GM10266 (cell line): Measurements from ENCODE around the gene LRIG3.
"Not testable (repeated sequence)": the region's sequence is repeated elsewhere in the genome, so short reads cannot be mapped to it uniquely, and the experiment has no call there.

Experiments
- DNase-seq: peaks from one replicate; pipeline ENCODE4 v3.0.0; 2012; ENCODE audit errors: extremely low spot score
- TF ChIP-seq, protein P1 (sequence below): IDR thresholded peaks from 2 replicates; pipeline ENCODE4 v1.5.1; 2012; ENCODE audit warnings: mild to moderate bottlenecking, low read depth; ENCODE audit not compliant: control insufficient read depth, insufficient read depth; ENCODE audit errors: missing control alignments

The LRIG3 gene

GRCh38 chr12:58858030-58858429, 62.3 kb downstream of the LRIG3 start:
- DNase-seq, result no peak
- TF ChIP-seq, protein P1, sequence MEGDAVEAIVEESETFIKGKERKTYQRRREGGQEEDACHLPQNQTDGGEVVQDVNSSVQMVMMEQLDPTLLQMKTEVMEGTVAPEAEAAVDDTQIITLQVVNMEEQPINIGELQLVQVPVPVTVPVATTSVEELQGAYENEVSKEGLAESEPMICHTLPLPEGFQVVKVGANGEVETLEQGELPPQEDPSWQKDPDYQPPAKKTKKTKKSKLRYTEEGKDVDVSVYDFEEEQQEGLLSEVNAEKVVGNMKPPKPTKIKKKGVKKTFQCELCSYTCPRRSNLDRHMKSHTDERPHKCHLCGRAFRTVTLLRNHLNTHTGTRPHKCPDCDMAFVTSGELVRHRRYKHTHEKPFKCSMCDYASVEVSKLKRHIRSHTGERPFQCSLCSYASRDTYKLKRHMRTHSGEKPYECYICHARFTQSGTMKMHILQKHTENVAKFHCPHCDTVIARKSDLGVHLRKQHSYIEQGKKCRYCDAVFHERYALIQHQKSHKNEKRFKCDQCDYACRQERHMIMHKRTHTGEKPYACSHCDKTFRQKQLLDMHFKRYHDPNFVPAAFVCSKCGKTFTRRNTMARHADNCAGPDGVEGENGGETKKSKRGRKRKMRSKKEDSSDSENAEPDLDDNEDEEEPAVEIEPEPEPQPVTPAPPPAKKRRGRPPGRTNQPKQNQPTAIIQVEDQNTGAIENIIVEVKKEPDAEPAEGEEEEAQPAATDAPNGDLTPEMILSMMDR, result no peak

DNA sequence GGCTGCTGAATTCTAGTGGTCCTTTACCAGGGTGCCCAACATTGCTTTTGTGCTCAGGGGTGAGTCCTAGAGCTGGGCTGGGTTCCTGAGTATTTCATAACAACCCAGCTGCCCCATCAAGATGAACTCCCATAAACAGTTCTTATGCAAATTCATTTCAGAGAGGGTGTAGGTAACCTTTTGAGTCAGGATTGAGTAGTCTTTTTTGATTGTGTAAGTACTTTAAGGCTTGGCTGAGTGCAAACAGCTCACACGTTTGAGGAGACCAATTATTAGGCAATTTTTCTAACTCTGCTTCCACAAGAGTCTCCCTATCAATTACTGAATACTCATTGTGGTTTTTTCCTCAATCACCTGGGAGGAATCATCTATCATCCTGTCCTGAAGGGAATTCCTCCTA, 63.1 kb downstream of the LRIG3 start:
- not testable (repeated sequence) for DNase-seq

- DNase-seq, result not testable (repeated sequence)
Measured at GRCh38 chr12:58855630-58856029, 64.7 kb downstream of the LRIG3 start.

- TF ChIP-seq, protein P1, result no peak
- DNase-seq, result no peak
Measured at GRCh38 chr12:58850826-58851225, 69.5 kb downstream of the LRIG3 start.

GRCh38 chr12:58847901-58848600, 72.3 kb downstream of the LRIG3 start:
- DNase-seq, result no peak
- TF ChIP-seq, protein P1, result no peak

DNA sequence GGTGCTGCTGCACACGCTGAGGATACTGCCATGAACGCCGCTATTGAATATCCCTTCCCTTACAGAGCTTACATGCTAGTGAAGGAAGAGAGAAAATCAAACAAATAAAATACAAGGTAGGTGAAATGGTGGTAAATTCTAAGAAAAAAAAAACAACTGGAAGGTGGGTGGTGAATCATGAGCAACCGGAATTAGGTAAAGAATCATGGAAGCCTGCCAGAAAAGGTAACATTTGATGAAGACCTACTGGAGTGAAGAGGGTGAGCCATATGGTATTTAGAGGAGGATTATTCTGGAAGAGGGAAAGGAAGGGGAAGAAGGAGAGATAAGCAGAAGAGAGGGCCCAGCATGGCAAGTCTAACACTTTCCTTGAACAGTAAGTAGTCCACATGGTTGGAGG, 76.1 kb downstream of the LRIG3 start:
- DNase-seq, result no peak
- TF ChIP-seq, protein P1, result no peak

GRCh38 chr12:58841058-58841798, 79.1 kb downstream of the LRIG3 start:
- TF ChIP-seq, protein P1, result no peak
- DNase-seq, result no peak

- TF ChIP-seq, protein P1, result no peak
- DNase-seq, result no peak
Measured at GRCh38 chr12:58833853-58834252, 86.5 kb downstream of the LRIG3 start.
